HG02970 (cell line): Measurements from ENCODE around the gene AQP12B.

Source experiments
- ATAC-seq: cut with Tn5 transposase; IDR thresholded peaks from one replicate; pipeline ENCODE4 v1.9.1; 2021; ENCODE audit warnings: mild to moderate bottlenecking, moderate library complexity, moderate number of reproducible peaks; ENCODE audit not compliant: unreplicated experiment, low FRiP score

AQP12B gene

GRCh38 chr2:240637116-240637900 is 45.4 kb downstream of the AQP12B start:
- ATAC-seq: no peak

GRCh38 chr2:240636563-240637115 is 46.0 kb downstream of the AQP12B start:
- no peak for ATAC-seq

- ATAC-seq: no peak
Measured at GRCh38 chr2:240635998-240636547, 46.6 kb downstream of the AQP12B start.

DNA sequence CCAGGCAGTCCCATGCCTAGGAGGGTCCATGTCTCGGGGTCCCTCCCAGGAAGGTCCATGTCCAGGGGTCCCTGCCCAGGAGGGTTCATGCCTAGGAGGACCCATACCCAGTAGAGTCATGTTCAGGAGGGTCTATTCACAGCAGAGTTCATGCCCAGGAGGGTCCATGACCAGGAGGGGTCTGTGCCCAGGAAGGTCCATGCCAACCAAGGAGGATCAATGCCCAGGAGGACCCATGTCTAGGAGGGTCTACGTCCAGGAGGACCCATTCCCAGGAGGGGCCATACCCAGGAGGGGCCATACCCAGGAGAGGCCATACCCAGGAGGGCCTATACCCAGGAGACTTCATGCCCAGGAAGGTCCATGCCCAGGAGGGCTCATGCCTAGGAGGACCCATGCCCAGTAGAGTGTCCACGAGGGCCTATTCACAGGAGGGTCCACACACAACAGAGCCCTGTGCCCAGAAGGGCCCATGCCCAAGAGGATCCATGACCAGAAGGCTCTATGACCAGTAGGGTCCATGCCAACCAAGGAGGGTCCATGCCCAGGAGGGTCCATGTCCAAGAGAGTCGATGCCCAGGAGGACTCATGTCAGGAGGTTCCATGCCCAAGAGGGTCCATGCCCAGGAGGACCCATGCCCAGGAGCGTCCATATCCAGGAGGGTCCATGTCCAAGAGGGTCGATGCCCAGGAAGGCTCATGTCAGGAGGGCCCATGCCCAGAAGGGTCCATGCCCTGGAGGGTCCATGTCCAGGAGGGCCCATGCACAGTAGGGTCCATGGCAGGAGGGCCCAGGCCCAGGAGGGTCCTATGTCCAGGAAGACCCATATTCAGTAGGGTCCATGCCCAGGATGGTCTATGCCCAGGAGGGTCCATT is 47.3 kb downstream of the AQP12B start:
- ATAC-seq: no peak

DNA sequence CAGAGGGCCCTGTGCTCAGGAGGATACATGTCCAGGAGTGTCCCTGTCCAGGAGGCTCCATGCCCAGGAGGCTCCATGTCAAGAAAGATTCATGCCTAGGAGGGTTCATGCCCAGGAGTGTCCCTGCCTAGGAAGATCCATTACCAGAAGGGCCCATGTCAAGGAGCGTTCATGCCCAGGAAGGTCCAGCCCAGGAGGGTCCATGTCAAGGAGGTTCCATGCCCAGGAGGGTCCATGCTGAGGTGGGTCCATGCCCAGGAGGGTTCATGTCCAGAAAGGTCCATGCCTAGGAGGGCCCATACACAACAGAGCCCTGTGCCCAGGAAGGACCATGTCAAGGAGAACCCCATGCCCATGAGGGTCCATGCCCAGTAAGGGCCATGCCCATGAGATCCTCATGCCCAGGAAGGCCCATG is 50.4 kb downstream of the AQP12B start:
- ATAC-seq: no peak

- no peak for ATAC-seq
Measured at GRCh38 chr2:240631548-240632305, 51.0 kb downstream of the AQP12B start.

- ATAC-seq: no peak
Measured at GRCh38 chr2:240630771-240631547, 51.7 kb downstream of the AQP12B start.

DNA sequence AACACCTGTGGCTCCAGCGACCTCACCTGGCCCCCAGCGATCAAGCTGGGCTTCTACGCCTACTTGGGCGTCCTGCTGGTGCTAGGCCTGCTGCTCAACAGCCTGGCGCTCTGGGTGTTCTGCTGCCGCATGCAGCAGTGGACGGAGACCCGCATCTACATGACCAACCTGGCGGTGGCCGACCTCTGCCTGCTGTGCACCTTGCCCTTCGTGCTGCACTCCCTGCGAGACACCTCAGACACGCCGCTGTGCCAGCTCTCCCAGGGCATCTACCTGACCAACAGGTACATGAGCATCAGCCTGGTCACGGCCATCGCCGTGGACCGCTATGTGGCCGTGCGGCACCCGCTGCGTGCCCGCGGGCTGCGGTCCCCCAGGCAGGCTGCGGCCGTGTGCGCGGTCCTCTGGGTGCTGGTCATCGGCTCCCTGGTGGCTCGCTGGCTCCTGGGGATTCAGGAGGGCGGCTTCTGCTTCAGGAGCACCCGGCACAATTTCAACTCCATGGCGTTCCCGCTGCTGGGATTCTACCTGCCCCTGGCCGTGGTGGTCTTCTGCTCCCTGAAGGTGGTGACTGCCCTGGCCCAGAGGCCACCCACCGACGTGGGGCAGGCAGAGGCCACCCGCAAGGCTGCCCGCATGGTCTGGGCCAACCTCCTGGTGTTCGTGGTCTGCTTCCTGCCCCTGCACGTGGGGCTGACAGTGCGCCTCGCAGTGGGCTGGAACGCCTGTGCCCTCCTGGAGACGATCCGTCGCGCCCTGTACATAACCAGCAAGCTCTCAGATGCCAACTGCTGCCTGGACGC is 52.5 kb downstream of the AQP12B start:
- ATAC-seq: no peak

- ATAC-seq: no peak
Measured at GRCh38 chr2:240629619-240629967, 53.1 kb downstream of the AQP12B start.

DNA sequence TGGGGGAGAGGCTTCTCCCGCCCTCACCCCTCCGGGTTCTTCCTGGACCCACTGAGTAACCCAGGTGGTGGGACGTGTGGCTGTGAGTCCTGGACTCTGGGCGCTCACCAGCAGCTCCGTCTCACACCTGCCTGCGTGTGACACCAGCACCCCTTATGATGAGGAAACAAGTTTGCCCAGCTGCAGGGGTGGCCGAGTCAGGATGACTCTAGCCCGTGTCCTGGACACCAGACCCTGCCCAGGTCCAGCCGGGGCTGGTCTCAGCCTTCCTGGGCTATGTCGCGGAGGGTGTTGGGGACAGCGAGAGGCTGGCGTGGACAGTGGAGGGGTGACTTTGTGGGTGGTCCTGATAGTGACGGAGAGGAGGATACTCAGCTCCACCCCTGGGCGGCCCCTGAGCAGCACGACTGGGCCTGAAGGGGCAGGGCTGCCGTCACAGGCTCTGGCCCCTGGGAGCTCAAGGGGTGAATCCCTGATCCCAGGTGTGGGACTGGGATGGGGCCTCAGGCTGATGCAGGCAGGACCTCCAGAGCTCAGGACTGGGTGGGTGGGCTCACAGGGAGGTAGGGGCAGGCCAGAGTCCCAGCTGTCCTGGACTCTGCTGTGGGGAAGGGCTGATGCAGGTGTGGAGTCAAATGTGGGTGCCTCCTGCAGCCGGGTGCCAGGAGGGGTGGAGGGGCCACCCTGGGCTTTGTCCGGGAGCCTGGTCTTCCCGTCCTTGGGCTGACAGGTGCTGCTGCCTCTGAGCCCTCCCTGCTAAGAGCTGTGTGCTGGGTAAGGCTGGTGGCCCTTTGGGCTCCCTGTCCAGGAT is 53.7 kb downstream of the AQP12B start:
- ATAC-seq: no peak

DNA sequence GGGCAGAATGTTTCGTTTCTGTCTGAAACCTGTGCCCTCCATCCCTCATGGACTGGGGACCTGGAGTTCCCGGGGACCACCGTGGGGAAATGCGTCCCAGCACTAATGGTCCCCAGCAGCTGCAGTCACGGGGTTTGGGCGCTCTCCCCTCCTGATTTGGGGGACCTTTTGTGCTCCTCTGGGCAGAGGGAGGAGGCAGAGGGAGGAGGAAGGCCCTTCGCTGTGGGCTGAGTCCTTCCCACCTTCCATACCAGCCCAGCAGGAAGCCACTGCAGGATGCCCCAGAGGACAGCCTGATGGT is 54.2 kb downstream of the AQP12B start:
- ATAC-seq: no peak

DNA sequence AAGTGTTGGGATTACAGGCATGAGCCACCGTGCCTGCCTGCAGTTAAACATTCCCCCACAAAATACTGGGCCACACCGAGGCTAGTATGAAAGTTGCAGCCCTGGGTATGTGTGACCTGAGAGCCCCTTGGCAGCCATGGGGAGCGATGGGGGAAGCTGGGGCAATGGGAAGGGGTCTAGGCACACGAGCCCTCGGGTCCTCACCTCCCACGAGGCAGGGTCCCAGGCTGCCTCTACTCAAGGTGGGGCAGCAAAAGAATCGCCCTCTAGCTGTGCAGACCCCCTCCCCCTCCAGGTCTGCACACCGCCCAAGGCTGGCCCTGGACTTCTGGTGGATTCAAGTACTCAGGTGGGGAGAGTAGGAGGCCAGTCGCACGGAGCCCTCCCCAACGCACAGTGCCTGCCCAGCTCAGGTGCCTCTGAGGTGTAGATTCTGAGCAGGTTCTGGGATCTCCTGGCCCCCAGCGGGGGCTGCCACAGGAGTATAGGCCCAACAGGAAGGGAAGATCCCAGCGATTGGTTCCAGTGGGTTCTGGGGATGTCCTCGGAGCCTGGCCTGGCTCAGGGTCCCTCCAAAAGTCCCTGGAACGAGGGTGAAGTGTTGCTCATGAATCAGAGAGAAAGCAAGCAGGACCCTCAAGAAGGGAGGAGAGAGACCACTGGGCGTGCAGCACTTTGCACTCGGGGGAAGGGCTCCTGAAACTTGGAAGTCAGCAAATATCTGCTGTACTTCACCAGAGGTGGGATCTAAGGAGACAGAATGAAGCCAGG is 54.8 kb downstream of the AQP12B start:
- ATAC-seq: no peak

DNA sequence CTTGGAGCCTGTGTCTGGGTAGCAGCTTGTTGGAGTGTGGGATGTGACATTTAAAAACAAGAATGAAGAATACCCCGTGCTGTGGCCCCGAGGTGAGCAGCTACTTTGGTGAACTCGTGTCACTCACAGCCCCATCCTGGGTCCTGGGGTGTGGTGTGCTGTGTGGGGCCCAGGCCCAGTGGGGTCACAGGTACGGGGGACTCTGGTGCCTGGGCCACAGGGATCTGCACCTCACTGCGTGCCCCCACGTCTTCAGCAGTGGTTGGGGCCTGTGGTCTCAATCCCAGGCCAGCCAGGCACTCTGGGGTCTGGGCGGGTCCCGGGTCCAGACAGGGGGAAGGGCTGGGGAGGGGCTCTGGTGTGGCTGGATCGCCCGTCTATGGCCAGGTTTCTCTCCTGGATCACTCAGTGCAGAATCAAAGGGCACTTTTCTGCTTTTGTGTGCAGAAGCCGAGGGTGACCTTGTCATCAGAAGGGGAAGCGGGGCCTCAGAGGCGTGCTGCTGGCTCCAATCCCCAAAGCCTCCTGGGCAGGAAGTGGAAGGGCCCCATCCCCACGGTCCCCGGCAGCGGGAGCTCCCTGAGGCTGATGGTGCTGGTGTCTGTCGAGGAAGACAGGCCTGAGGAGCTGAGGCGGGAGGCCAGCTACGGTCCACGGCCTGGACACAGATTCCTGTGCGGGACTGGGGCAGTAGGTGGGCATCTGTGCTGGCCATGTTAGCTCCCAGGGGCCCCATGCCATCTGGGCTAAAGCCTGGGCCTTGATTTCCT is 56.0 kb downstream of the AQP12B start:
- no peak for ATAC-seq
